ENCODE data around the gene SPEM1. TPM values are rescaled to one million over a fixed set of nuclear protein-coding genes. Genes with fewer than 3 reads are reported as not detected.

Gene SPEM1
- total RNA-seq, 1 experiment from 2014 or later, result 0.33 TPM

DNA sequence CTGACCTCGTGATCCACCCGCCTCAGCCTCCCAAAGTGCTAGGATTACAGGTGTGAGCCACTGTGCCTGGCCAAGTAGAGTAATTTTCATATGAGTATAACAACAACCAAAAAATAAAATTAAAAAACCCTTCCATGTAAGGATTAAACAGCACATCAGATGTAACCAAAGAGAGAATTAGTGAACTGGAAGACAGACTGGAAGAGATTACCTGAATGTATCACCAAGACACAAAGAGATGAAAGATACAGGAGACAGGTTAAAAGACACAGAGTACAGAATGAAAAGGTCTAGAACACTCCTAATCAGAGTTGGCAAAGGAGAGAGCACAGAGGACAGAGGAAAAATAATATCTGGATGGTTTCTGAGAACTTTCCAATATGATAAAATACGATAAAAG, 41.0 kb upstream of the SPEM1 start:
- H2BK12ac ChIP-seq (ENCODE audit: insufficient read length, low read depth, low read length), result no peak overlapping the region
- peaks cover 14% of the 10 kb centered on the region for H3K23me2 ChIP-seq (ENCODE audit: insufficient read length, low read depth, low read length, poor library complexity, severe bottlenecking)
- H3K79me1 ChIP-seq (ENCODE audit: insufficient read depth, low read depth, low read length, poor library complexity, severe bottlenecking), result no peaks in the 10 kb centered on the region
- no peak overlapping the region for H3T11ph ChIP-seq (ENCODE audit: low read length)
- H3K18ac ChIP-seq (ENCODE audit: insufficient read length, low read depth, low read length), result no peak overlapping the region
- H3K27ac Mint-ChIP-seq, result no peak overlapping the region
- H2AFZ ChIP-seq (ENCODE audit: low read length), result no peak overlapping the region
- no peak for DNase-seq
- H2BK15ac ChIP-seq (ENCODE audit: low read depth, low read length), result no peak overlapping the region
- H3K56ac ChIP-seq (ENCODE audit: insufficient read length, low read depth, low read length), result no peak overlapping the region
- H3K36me3 Mint-ChIP-seq (ENCODE audit: insufficient read depth in 1 of 3, low read depth in 3 of 3), result peaks cover 5 to 7% (median 5%) of the 10 kb centered on the region in 3 experiments; a peak in 5 of 7 replicates
- H3K4me3 Mint-ChIP-seq, result no peak overlapping the region; a peak in 1 of 5 replicates
- H3K14ac ChIP-seq (ENCODE audit: insufficient read depth, low read length), result no peak overlapping the region
- WGBS (ENCODE audit: extremely low coverage, insufficient read length, low lambda C conversion rate), result no CpG with 5 or more reads among the region's 3 CpGs
- H3K4me1 ChIP-seq (ENCODE audit: insufficient read depth, low read length), result no peaks in the 10 kb centered on the region
- no peaks in the 10 kb centered on the region for H3K79me2 ChIP-seq (ENCODE audit: insufficient read depth, low read length)
- H3K4me2 ChIP-seq (ENCODE audit: insufficient read depth, insufficient read length, low read length), result no peak overlapping the region
- H4K8ac ChIP-seq (replicated peaks; ENCODE audit: insufficient read length, low read depth, low read length), result no peak overlapping the region
- TF ChIP-seq, protein P1, sequence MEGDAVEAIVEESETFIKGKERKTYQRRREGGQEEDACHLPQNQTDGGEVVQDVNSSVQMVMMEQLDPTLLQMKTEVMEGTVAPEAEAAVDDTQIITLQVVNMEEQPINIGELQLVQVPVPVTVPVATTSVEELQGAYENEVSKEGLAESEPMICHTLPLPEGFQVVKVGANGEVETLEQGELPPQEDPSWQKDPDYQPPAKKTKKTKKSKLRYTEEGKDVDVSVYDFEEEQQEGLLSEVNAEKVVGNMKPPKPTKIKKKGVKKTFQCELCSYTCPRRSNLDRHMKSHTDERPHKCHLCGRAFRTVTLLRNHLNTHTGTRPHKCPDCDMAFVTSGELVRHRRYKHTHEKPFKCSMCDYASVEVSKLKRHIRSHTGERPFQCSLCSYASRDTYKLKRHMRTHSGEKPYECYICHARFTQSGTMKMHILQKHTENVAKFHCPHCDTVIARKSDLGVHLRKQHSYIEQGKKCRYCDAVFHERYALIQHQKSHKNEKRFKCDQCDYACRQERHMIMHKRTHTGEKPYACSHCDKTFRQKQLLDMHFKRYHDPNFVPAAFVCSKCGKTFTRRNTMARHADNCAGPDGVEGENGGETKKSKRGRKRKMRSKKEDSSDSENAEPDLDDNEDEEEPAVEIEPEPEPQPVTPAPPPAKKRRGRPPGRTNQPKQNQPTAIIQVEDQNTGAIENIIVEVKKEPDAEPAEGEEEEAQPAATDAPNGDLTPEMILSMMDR (conservative IDR thresholded peaks at IDR 0.05), result no peak
- H3K27ac ChIP-seq (ENCODE audit: insufficient read length, low read depth, low read length), result no peak overlapping the region
- no peak overlapping the region for H3K4ac ChIP-seq (ENCODE audit: low read depth, low read length)
- H4K5ac ChIP-seq (ENCODE audit: insufficient read length, low read depth, low read length), result no peak overlapping the region
- H3K4me1 Mint-ChIP-seq, result peaks cover 18% of the 10 kb centered on the region in 2 experiments
- peaks cover 49% of the 10 kb centered on the region for H3K27me3 Mint-ChIP-seq (ENCODE audit: low read depth)
- no peak overlapping the region for H4K91ac ChIP-seq (ENCODE audit: insufficient read length, low read depth, low read length)
- no peak overlapping the region for H2BK5ac ChIP-seq (ENCODE audit: insufficient read length, low read length)
- no peak overlapping the region for H2AK5ac ChIP-seq (ENCODE audit: insufficient read length, low read length)
- no peaks in the 10 kb centered on the region for H4K20me1 ChIP-seq (ENCODE audit: control insufficient read depth, insufficient read depth, insufficient read length)
- peaks cover 11% of the 10 kb centered on the region; the same call in 1 of the 2 replicates for H3K27me3 ChIP-seq (ENCODE audit: insufficient read depth, low read length)
- peaks cover 7% of the 10 kb centered on the region in 2 experiments for H3K9me3 Mint-ChIP-seq
- no peak overlapping the region for H3K9ac ChIP-seq (ENCODE audit: extremely low read depth, insufficient read length, low read length)
- H3K9me3 ChIP-seq (ENCODE audit: control insufficient read depth, low read depth, low read length), result no peaks in the 10 kb centered on the region
- H3K23ac ChIP-seq (ENCODE audit: insufficient read length, low read depth, low read length), result no peak overlapping the region
- H2BK20ac ChIP-seq (ENCODE audit: low read depth, low read length, poor library complexity, severe bottlenecking), result no peak overlapping the region
- H2BK120ac ChIP-seq (ENCODE audit: low read depth, low read length, poor library complexity, severe bottlenecking), result no peak overlapping the region
